NT2/D1 (cell line): ENCODE data around the gene TIMM50.

Source experiments
- DNase-seq: peaks from one replicate; pipeline ENCODE4 v3.0.0-alpha.2; 2011; ENCODE audit warnings: low read depth, low spot score
- H3K27me3 ChIP-seq: 2 replicates; pipeline ENCODE4 v1.6.0; 2011; ENCODE audit warnings: mild to moderate bottlenecking; ENCODE audit not compliant: insufficient read length, insufficient read depth
- H3K36me3 ChIP-seq: 2 replicates; pipeline ENCODE4 v1.6.1; 2011; ENCODE audit warnings: mild to moderate bottlenecking, low read length, mixed read lengths; ENCODE audit not compliant: insufficient read depth, insufficient read length
- H3K4me1 ChIP-seq: 2 replicates; pipeline ENCODE4 v1.5.1; 2011; ENCODE audit not compliant: insufficient read depth, insufficient read length
- H3K4me3 ChIP-seq: 2 replicates; pipeline ENCODE4 v1.5.1; 2011; ENCODE audit warnings: low read depth; ENCODE audit not compliant: insufficient read length
- H3K9ac ChIP-seq: 2 replicates; pipeline ENCODE4 v1.6.0; 2011; ENCODE audit warnings: low read depth; ENCODE audit not compliant: insufficient read length
- H3K9me3 ChIP-seq: 2 replicates; pipeline ENCODE4 v1.5.1; 2011; ENCODE audit warnings: mild to moderate bottlenecking, low read length; ENCODE audit not compliant: insufficient read depth
- SUZ12 ChIP-seq: IDR thresholded peaks from 2 replicates; pipeline ENCODE4 v1.6.1; 2011; ENCODE audit not compliant: insufficient read length, insufficient read depth; ENCODE audit errors: extremely low read depth
- YY1 ChIP-seq: IDR thresholded peaks from 2 replicates; pipeline ENCODE4 v1.6.1; 2011; ENCODE audit not compliant: insufficient read length, insufficient read depth
- ZNF274 ChIP-seq: IDR thresholded peaks from 2 replicates; pipeline ENCODE4 v1.6.1; 2011; ENCODE audit warnings: mild to moderate bottlenecking, low read depth, low read length

The TIMM50 gene

GRCh38 chr19:39525205-39525604 lies 44.6 kb downstream of the TIMM50 start:
- H3K4me3 ChIP-seq = no peak overlapping the region
- no peaks in the 10 kb centered on the region for H3K27me3 ChIP-seq
- no peaks in the 10 kb centered on the region for H3K36me3 ChIP-seq
- no peak for TF ChIP-seq SUZ12
- no peak for TF ChIP-seq YY1
- no peak for TF ChIP-seq ZNF274
- H3K9me3 ChIP-seq = no peaks in the 10 kb centered on the region
- no peaks in the 10 kb centered on the region for H3K4me1 ChIP-seq
- DNase-seq = no peak
- no peak overlapping the region for H3K9ac ChIP-seq

DNA sequence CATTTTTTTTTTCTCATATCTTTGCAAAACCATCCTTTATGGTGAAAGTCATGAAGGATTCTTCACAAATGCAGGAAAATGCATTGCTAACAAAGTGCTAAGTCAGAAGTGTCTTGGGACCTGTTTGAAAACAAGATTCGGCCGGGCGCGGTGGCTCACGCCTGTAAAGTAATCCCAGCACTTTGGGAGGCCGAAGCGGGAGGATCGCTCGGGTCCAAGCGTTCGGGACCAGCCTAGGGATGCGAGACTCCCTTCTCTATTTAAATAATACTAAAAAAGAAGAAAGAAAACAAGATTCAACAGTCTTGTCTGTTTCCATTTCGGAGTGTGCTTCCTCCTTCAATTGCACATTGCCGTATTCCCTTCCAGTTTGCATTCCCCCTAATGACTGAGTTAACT lies 51.2 kb downstream of the TIMM50 start:
- DNase-seq = no peak
- no peaks in the 10 kb centered on the region for H3K4me1 ChIP-seq
- peaks cover 5% of the 10 kb centered on the region; the same call in 1 of the 2 replicates for H3K9me3 ChIP-seq
- peaks cover 6% of the 10 kb centered on the region for H3K36me3 ChIP-seq
- peak overlapping the region; percentile 79 for H3K9ac ChIP-seq
- TF ChIP-seq YY1 (no peak), ZNF274 (no peak), SUZ12 (no peak)
- H3K27me3 ChIP-seq = no peaks in the 10 kb centered on the region
- peak overlapping the region; percentile 79 for H3K4me3 ChIP-seq

GRCh38 chr19:39532233-39533002 lies 51.8 kb downstream of the TIMM50 start, which contains the start of gene EID2B:
EID2B (minus strand) TSS chr19:39532852; CDS start chr19:39532802, 50 bp downstream.
- peak within 1 kb of the TSS; percentile 79 for H3K4me3 ChIP-seq
- peak within 1 kb of the TSS; percentile 79 for H3K9ac ChIP-seq
- no peaks in the 10 kb centered on the region for H3K27me3 ChIP-seq
- H3K4me1 ChIP-seq = no peaks in the 10 kb centered on the region
- peak; percentile 91 for DNase-seq
- TF ChIP-seq YY1 = no peak
- no peak for TF ChIP-seq SUZ12
- no peak for TF ChIP-seq ZNF274
- peaks cover 6% of the 10 kb centered on the region for H3K36me3 ChIP-seq
- H3K9me3 ChIP-seq = peaks cover 5% of the 10 kb centered on the region; the same call in 1 of the 2 replicates

DNA sequence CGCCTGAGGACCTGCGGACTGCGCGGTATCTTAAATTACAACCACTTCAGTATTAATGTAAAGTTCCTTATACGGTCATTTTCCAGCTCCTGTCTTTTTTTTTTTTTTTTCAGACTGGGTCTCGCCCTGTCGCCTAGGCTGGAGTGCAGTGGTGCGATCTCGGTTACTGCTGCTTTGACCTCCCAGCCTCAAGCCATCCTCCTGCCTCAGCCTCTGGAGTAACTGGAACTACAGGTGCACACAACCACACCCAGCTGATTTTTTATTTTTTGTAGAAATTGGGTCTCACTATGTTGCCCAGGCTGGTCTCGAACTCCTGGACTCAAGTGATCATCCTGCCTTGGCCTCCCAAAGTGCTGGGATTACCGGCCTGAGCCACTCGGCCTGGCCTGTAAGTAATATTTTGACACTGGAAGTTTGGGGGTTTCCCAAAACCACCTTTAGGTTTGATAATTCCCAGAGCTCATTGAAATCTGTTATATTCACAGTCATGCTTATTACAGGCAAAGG lies 52.4 kb downstream of the TIMM50 start:
- H3K9me3 ChIP-seq = peaks cover 5% of the 10 kb centered on the region; the same call in 1 of the 2 replicates
- no peak for DNase-seq
- H3K36me3 ChIP-seq = peaks cover 6% of the 10 kb centered on the region
- H3K9ac ChIP-seq = no peak overlapping the region
- no peaks in the 10 kb centered on the region for H3K4me1 ChIP-seq
- no peak for TF ChIP-seq SUZ12
- H3K27me3 ChIP-seq = no peaks in the 10 kb centered on the region
- no peak overlapping the region for H3K4me3 ChIP-seq

DNA sequence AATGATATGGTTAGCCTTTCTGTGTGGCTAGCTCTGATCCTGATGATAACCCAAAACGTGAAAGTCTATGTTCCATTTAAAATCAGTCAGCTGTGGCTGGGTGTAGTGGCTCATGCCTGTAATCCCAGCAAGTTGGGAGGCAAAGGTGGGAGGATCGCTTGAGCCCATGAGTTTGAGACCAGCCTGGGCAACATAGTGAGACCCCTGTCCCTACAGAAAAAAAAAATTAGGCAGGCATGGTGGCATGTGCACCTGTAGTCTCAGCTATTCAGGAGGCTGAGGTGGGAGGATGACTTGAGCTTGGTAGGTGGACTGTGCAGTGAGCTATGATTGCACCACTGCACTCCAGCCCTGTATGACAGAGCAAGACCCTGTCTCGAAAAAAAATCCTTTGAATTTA lies 53.2 kb downstream of the TIMM50 start:
- Histone ChIP-seq H3K4me3 (no peak overlapping the region), H3K36me3 (peaks cover 6% of the 10 kb centered on the region), H3K9ac (no peak overlapping the region), H3K9me3 (peaks cover 5% of the 10 kb centered on the region; the same call in 1 of the 2 replicates), H3K27me3 (no peaks in the 10 kb centered on the region), H3K4me1 (no peaks in the 10 kb centered on the region)
- no peak for DNase-seq
- no peak for TF ChIP-seq YY1

DNA sequence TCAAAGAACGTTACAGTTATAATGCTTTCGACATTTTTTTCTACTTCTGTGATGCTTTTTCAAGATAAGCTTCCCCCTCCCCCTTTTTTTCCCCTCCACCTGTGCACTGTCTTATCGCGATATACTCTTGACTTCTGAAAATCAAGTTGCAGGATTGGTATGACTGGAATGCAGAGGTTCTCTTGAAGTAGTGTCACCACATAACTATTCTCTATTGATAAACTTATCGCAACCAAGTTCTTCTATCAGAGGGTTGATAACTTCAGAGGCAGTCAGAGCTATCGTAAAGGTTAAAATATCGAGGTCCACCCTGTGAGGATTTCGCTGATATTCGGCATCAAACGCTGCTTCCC lies 58.5 kb downstream of the TIMM50 start:
- no peaks in the 10 kb centered on the region for H3K4me1 ChIP-seq
- H3K9ac ChIP-seq = peak overlapping the region; percentile 93
- no peaks in the 10 kb centered on the region for H3K27me3 ChIP-seq
- DNase-seq = no peak
- H3K36me3 ChIP-seq = no peaks in the 10 kb centered on the region
- H3K4me3 ChIP-seq = peak overlapping the region; percentile 85
- H3K9me3 ChIP-seq = no peaks in the 10 kb centered on the region
- no peak for TF ChIP-seq YY1
- TF ChIP-seq SUZ12 = no peak
- no peak for TF ChIP-seq ZNF274

GRCh38 chr19:39539518-39540332 lies 59.1 kb downstream of the TIMM50 start, which contains the start of gene EID2:
EID2 (minus strand) TSS chr19:39540161; CDS start chr19:39540079, 82 bp downstream.
- peak within 1 kb of the TSS; percentile 85 for H3K4me3 ChIP-seq
- H3K9ac ChIP-seq = peak within 1 kb of the TSS; percentile 93
- H3K27me3 ChIP-seq = no peaks in the 10 kb centered on the region
- H3K9me3 ChIP-seq = no peaks in the 10 kb centered on the region
- no peaks in the 10 kb centered on the region for H3K36me3 ChIP-seq
- TF ChIP-seq YY1 = peak; percentile 15
- no peak for TF ChIP-seq ZNF274
- peak; percentile 77 for DNase-seq
- H3K4me1 ChIP-seq = no peaks in the 10 kb centered on the region
